Muscle layer of colon (tissue), 2 donors: ENCODE measurements around the gene DCST2.

Source experiments
- H3K27ac ChIP-seq: one replicate; pipeline ENCODE4 v1.7.0; 2013; ENCODE audit warnings: low read depth, mild to moderate bottlenecking, low read length, moderate library complexity
- H3K27me3 ChIP-seq, 2 donors: one replicate each; pipeline ENCODE4 v1.7.0; 2013; ENCODE audit warnings: low read length in 2 of 2, mild to moderate bottlenecking in 2 of 2; ENCODE audit not compliant: insufficient read depth in 2 of 2, control insufficient read depth in 1 of 2
- H3K36me3 ChIP-seq: one replicate; pipeline ENCODE4 v1.7.0; 2013; ENCODE audit warnings: mild to moderate bottlenecking, low read length; ENCODE audit not compliant: insufficient read depth
- H3K4me1 ChIP-seq: one replicate; pipeline ENCODE4 v1.7.0; 2013; ENCODE audit warnings: mild to moderate bottlenecking, low read length; ENCODE audit not compliant: insufficient read depth
- H3K4me3 ChIP-seq, 2 donors: one replicate each; pipeline ENCODE4 v1.7.0; 2013; ENCODE audit warnings: low read length in 2 of 2, low read depth in 1 of 2, mild to moderate bottlenecking in 1 of 2, moderate library complexity in 1 of 2
- H3K9ac ChIP-seq: one replicate; pipeline ENCODE4 v1.7.0; 2013; ENCODE audit warnings: low read length
- H3K9me3 ChIP-seq: one replicate; pipeline ENCODE4 v1.7.0; 2013; ENCODE audit warnings: mild to moderate bottlenecking, low read length
- donor health status: abdominal sarcoma.
- donor health status: Adenocarcinoma of cecum.

DCST2 gene

DNA sequence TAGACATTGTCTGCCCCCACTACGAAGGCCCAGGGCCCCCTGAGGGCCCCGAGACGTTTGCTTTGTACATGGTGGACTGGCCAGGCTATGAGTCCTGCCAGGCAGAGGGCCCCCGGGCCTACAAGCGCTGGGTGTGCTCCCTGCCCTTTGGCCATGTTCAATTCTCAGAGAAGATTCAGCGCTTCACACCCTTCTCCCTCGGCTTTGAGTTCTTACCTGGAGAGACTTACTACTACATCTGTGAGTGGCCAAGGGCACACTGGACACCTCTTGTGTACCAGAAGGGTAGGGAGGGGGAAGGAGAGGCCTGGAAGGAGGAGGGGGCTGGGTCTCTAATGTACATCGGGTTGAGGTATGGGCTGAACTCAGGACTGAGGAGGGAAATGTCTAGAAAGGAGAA is 33.2 kb upstream of the DCST2 start:
- H3K4me1 ChIP-seq, result peaks cover 34% of the 10 kb centered on the region

DNA sequence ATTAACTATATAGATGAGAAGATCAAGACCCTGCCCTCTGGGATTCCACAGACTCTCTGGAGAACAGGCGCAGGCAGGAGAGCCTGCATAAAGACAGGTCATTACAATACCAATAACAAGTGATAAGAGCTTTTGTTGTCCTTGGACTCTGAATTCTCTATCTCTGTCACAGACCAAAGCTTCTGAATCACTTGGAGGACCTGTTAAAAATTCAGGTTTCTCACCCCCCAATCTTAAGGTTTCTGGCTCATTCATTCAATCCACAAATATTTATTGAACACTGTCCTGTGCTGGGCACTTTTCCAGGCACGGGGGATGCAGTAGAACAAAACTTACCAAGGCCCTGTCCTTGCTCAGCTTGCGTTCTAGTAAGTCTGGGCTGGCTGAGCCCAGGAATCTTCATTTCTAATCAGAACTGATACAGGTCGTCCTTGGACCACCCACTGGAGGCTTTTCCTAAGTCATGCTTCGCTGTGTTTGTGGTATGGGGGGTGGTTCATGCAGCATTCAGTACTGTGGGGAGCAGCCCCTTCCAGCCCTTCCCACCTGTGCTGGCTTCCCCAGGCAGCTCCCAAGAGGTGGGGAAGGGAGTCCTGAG is 31.4 kb upstream of the DCST2 start:
- Histone ChIP-seq H3K4me3 (no peak overlapping the region), H3K9me3 (no peaks in the 10 kb centered on the region), H3K4me1 (peaks cover 28% of the 10 kb centered on the region), H3K36me3 (peaks cover 6% of the 10 kb centered on the region), H3K9ac (no peak overlapping the region), H3K27ac (no peak overlapping the region), H3K27me3 (peaks cover 0 to 8% of the 10 kb centered on the region in 2 donors)

More for the DNA sequence above, 33.2 kb upstream of the DCST2 start:
- no peaks in the 10 kb centered on the region for H3K36me3 ChIP-seq
- H3K9me3 ChIP-seq, result no peaks in the 10 kb centered on the region
- no peak overlapping the region for H3K4me3 ChIP-seq
- H3K27ac ChIP-seq, result no peak overlapping the region
- H3K27me3 ChIP-seq, result peaks cover 0 to 6% of the 10 kb centered on the region in 2 donors
- no peak overlapping the region for H3K9ac ChIP-seq

DNA sequence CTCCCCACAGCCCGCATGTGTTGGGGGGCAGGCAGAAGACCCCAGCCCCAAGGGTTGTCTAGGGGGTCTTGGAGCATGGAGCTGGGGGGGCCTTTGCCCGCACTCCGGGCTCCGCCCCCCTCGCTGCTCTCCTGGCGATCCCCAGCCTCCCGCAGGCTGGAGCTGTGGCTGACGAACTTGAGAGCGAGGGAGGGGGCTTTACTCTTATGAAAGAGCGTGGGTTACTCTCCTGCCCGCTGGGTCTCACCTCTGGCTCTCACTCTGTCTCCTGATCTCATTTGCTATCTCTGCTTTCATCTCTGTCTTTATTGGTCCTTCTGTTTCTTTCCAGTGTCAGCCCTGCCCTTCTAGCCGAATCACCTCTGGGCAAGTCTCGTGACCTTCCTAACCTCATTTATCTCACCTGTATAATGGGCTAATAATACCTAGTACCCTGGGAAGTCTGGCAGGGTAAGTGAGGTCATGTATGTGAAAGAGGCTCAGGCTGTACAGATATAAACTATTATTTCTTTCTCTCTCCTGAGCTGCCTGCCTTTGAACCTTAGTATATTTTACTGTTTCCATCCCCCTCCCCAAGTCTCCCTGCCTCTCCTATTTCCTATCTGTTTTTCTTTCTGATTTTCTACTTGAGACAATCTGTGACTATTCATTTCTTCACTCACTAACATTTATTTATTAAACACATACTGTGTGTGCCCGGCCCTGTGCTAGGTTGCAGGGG is 30.7 kb upstream of the DCST2 start:
- H3K36me3 ChIP-seq, result peaks cover 10% of the 10 kb centered on the region
- peak overlapping the region; percentile 78 for H3K27ac ChIP-seq
- peaks cover 0 to 8% of the 10 kb centered on the region in 2 donors for H3K27me3 ChIP-seq

DNA sequence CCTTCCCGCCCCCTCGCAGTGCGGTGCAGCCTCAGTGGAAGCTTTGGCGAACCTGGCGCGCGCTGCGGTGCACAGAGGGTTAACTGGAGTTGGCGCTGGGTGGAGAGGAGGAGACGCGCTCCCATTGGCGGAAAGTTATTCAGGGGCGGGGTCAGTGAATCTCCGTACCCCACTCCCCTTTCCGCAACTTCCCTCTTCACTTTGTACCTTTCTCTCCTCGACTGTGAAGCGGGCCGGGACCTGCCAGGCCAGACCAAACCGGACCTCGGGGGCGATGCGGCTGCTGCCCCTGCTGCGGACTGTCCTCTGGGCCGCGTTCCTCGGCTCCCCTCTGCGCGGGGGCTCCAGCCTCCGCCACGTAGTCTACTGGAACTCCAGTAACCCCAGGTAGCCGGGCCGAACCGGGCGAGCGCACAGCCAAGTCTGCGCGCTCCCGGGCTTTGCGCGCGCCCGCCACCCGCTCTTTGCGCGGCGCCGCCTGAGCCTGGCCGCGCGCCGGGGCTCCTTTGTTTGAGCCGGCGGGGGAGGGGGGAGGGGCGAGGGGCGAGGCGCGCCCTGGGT is 30.0 kb upstream of the DCST2 start, which contains the start of gene EFNA4:
TSS of gene EFNA4 (plus strand) at position 191 of the 561 bp plus-strand sequence. CDS start at position 275, 84 bp downstream.
- H3K4me3 ChIP-seq, result peak within 1 kb of the TSS; percentile 79 to 88
- peak within 1 kb of the TSS; percentile 78 for H3K27ac ChIP-seq
- H3K9ac ChIP-seq, result no peak within 1 kb of the TSS
- H3K4me1 ChIP-seq, result peaks cover 28% of the 10 kb centered on the region
- H3K9me3 ChIP-seq, result no peaks in the 10 kb centered on the region
- peaks cover 0 to 8% of the 10 kb centered on the region in 2 donors for H3K27me3 ChIP-seq
- peaks cover 10% of the 10 kb centered on the region for H3K36me3 ChIP-seq

More for the DNA sequence above, 30.7 kb upstream of the DCST2 start:
- Histone ChIP-seq H3K9me3 (no peaks in the 10 kb centered on the region), H3K4me1 (peaks cover 28% of the 10 kb centered on the region), H3K4me3 (peak overlapping the region; percentile 79 to 88), H3K9ac (no peak overlapping the region)

DNA sequence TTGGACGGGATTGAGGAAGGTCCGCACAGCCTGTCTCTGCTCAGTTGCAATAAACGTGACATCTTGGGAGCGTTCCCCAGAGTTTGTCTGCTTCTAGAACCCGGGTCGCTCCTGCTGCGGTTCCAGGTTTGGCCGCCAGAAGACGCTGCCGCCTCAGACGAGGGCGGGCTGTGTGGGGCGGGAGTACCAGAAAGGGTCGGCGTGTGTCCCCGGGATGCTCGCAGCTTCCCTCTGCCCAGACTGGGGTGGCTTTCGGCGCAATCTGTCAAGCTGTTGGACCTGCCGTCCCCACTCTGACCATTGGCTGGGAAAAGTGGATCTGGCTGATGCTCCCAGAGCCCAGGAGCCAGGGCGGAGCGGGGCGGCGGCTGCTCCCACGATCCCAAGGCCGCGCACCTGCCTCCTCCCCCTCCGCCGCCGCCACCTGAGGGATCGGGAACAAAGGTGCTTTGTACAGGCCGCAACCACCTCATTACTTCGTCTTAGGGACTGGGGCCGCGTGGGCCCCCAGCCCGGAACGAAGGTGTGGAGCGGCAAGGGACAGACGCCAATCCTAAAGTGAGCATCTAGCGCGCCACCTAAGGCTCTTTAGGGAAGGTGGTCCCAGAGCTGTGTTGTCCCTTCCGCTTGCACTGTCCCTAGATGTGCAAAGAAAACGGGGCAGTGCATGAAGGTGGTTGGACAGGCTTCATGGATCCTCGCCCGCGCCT is 29.3 kb upstream of the DCST2 start:
- Histone ChIP-seq H3K36me3 (peaks cover 16% of the 10 kb centered on the region), H3K9ac (no peak overlapping the region)

DNA sequence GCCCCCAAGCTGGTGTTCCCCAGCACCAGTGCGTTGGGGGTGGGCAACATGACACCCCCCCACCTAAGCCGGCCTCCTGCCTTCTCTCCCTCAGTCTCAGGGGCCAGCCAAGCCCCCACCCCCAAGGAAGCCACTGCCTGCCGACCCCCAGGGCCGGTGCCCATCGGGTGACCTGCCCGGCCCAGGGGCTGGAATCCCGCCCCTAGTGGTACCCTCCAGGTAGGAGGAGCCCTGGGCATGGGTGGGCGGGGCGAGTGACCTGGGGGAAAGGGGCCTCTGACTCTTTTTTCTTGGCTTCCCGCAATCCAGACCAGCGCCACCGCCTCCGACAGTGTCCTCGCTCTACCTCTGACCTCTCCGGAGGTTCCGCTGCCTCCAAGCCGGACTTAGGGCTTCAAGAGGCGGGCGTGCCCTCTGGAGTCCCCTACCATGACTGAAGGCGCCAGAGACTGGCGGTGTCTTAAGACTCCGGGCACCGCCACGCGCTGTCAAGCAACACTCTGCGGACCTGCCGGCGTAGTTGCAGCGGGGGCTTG is 28.6 kb upstream of the DCST2 start:
- Histone ChIP-seq H3K4me3 (no peak overlapping the region), H3K27ac (no peak overlapping the region), H3K36me3 (peaks cover 20% of the 10 kb centered on the region), H3K4me1 (peaks cover 28% of the 10 kb centered on the region), H3K9me3 (no peaks in the 10 kb centered on the region), H3K9ac (no peak overlapping the region), H3K27me3 (peaks cover 0 to 8% of the 10 kb centered on the region in 2 donors)

More for the DNA sequence above, 29.3 kb upstream of the DCST2 start:
- peaks cover 28% of the 10 kb centered on the region for H3K4me1 ChIP-seq
- peaks cover 0 to 8% of the 10 kb centered on the region in 2 donors for H3K27me3 ChIP-seq
- no peak overlapping the region for H3K27ac ChIP-seq
- H3K9me3 ChIP-seq, result no peaks in the 10 kb centered on the region
- H3K4me3 ChIP-seq, result peak overlapping the region in 1 of 2 donors; percentile 79

DNA sequence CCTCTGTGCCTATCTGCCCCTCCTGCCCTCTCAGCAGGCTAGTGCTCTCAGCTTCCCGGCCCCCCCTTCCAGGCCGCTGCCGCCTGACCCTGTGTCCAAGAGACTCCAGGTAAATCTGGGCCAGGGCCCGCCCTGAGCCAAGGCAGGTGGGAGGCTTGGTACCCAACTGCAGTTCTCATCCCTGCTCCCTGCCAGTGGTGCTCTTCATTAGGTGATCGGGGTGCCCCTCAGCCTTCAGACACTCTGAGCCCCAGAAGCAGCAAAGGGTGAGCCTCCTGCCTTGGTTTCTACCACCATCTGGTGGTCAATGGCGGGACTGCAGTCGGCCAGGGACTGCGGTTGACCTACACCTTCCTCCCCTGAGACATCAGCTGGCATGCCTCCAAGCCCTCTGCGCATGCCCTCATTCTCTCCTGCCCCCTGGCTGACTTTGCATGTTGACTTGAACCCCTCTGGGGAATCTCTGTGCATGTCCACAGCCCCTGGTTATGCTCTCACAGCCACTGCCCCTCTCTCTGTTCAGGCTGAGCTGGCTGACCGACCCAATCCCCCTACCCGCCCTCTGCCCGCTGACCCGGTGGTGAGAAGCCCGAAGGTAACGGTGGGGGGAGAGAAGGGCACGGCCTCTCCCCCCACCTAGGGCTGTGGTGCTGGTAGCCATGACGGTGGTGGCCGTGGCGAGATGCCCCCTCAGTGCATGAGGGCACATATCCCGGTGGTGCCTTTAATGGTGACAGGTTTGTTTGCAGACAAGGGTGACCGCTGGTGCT is 28.0 kb upstream of the DCST2 start:
- H3K9me3 ChIP-seq, result no peaks in the 10 kb centered on the region
- peaks cover 20% of the 10 kb centered on the region for H3K36me3 ChIP-seq
- H3K27ac ChIP-seq, result no peak overlapping the region
- no peak overlapping the region for H3K9ac ChIP-seq
- peaks cover 28% of the 10 kb centered on the region for H3K4me1 ChIP-seq
- peak overlapping the region in 1 of 2 donors; percentile 23 for H3K4me3 ChIP-seq
- peaks cover 0 to 8% of the 10 kb centered on the region in 2 donors for H3K27me3 ChIP-seq

DNA sequence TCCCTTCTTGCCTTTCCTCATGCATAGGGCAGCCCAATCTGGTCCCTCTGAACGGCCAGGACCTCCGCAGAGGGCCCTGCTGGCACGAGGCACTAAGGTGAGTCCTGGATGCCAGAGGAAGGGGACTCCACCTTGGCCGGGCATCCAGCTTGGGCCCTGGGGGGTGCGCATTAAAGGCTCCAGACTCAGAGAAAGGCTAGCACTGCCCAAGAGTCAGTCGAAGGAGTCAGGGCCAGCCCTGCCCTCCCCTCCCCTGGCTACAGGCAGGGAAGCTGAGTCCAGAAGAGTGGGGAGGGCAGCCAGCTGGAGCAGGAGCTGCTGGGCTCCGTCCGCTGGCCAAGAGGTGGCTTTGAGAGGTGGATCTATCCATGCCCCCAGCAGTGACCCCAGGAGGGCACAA is 27.2 kb upstream of the DCST2 start:
- Histone ChIP-seq H3K9me3 (no peaks in the 10 kb centered on the region), H3K4me1 (peaks cover 28% of the 10 kb centered on the region), H3K4me3 (no peak overlapping the region), H3K36me3 (peaks cover 20% of the 10 kb centered on the region), H3K27ac (no peak overlapping the region), H3K9ac (no peak overlapping the region), H3K27me3 (peaks cover 0 to 8% of the 10 kb centered on the region in 2 donors)

DNA sequence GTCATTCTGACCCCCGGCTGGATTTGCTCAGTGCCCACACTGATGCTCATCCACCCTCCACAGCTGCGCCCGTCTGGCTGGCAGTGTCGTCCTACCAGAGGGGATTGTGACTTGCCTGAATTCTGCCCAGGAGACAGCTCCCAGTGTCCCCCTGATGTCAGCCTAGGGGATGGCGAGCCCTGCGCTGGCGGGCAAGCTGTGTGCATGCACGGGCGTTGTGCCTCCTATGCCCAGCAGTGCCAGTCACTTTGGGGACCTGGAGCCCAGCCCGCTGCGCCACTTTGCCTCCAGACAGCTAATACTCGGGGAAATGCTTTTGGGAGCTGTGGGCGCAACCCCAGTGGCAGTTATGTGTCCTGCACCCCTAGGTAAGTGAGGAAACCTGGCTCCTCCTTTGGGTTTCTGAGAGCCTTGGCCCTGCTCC is 24.2 kb upstream of the DCST2 start:
- Histone ChIP-seq H3K4me3 (no peak overlapping the region), H3K9me3 (no peaks in the 10 kb centered on the region), H3K36me3 (peaks cover 25% of the 10 kb centered on the region), H3K9ac (no peak overlapping the region), H3K27me3 (peaks cover 0 to 8% of the 10 kb centered on the region in 2 donors), H3K27ac (no peak overlapping the region), H3K4me1 (peaks cover 13% of the 10 kb centered on the region)

DNA sequence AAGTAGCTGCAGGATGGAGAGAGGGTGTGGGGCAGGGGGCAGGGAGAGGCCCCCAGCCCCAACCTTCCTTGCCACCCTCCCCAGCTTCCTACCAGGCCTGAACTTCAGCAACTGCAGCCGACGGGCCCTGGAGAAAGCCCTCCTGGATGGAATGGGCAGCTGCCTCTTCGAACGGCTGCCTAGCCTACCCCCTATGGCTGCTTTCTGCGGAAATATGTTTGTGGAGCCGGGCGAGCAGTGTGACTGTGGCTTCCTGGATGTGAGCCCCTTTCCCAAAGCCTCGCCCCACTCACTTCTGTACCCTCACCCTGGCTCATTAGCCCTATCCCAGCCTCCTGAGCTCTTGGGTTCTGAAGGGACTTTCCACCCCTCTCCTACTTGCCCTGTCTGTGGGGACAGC is 23.5 kb upstream of the DCST2 start:
- Histone ChIP-seq H3K36me3 (peaks cover 25% of the 10 kb centered on the region), H3K27me3 (peaks cover 0 to 5% of the 10 kb centered on the region in 2 donors)

More for the DNA sequence above, 23.5 kb upstream of the DCST2 start:
- Histone ChIP-seq H3K4me3 (no peak overlapping the region), H3K27ac (no peak overlapping the region), H3K9me3 (no peaks in the 10 kb centered on the region), H3K4me1 (peaks cover 15% of the 10 kb centered on the region), H3K9ac (no peak overlapping the region)
